Lower leg skin (tissue), 4 donors: ENCODE measurements around the gene SMG1. TPM values are rescaled to one million over a fixed set of nuclear protein-coding genes. Genes with fewer than 3 reads are reported as not detected.
"Not testable (repeated sequence)": the region's sequence is repeated elsewhere in the genome, so short reads cannot be mapped to it uniquely, and the experiment has no call there.

Experiments used
- DNase-seq, 2 donors: peaks; one replicate each; pipeline ENCODE4 v3.0.0-alpha.2; 2019; ENCODE audit warnings: low spot score in 2 of 2
- H3K4me3 ChIP-seq: fragments of 200-600 bp; sonication (generic); 2 replicates; pipeline ENCODE4 v1.5.1; 2017; ENCODE audit warnings: mild to moderate bottlenecking, low read depth; ENCODE audit not compliant: poor library complexity, severe bottlenecking
- CTCF ChIP-seq, 3 donors: fragments of 450-650 bp; IDR thresholded peaks; one replicate each; pipeline ENCODE4 v1.5.1; 2016; ENCODE audit warnings: antibody characterized with exemption in 3 of 3, mild to moderate bottlenecking in 3 of 3, moderate library complexity in 2 of 3
- POLR2A ChIP-seq, 2 donors: fragments of 450-650 bp; IDR thresholded peaks; one replicate each; pipeline ENCODE4 v1.6.1; 2016 to 2017; ENCODE audit warnings: antibody characterized with exemption in 2 of 2, mild to moderate bottlenecking in 1 of 2, moderate library complexity in 1 of 2
- WGBS, 2 donors: methylation state at CpG; one replicate each; pipeline ENCODE4 v1.1.5; 2018; 5-methylcytosine and 5-hydroxymethylcytosine counted together
- intact Hi-C: fragments of 100-400 bp; cut with DNase I; formaldehyde crosslinking; loops from one replicate; pipeline ENCODE4 v1.15.0; 2023; ENCODE audit warnings: low total_unique reads
- total RNA-seq, 4 donors: library from RNA; depleted of rRNA; stranded (reverse); fragments of >200 nt; gene quantifications; one replicate each; pipeline ENCODE4 v1.1.0, GENCODE V29; 2016

Gene SMG1
- total RNA-seq, 4 donors from 2014 or later, result 86.4 to 187 (median 105) TPM

GRCh38 chr16:18877734-18878133 lies 48.5 kb downstream of the SMG1 start:
- DNase-seq, H3K4me3 ChIP-seq, intact Hi-C loops: not testable (repeated sequence)
- 66 to 83% methylated on average over 4 of the region's 4 CpGs for WGBS, 2 donors

- WGBS, 2 donors, result 74 to 79% methylated on average over 4 of the region's 4 CpGs
- DNase-seq, H3K4me3 ChIP-seq, intact Hi-C loops: not testable (repeated sequence)
Observed at GRCh38 chr16:18877259-18877658, 48.9 kb downstream of the SMG1 start.

- WGBS, 2 donors, result 94 to 96% methylated on average over 5 of the region's 5 CpGs
- intact Hi-C loops, result not testable (repeated sequence)
Observed at GRCh38 chr16:18876301-18876700, 49.9 kb downstream of the SMG1 start.

GRCh38 chr16:18869043-18869771 lies 57.0 kb downstream of the SMG1 start:
- intact Hi-C loops, DNase-seq, H3K4me3 ChIP-seq: not testable (repeated sequence)
- WGBS, 2 donors, result 74 to 93% methylated on average over 2 of the region's 2 CpGs

More at GRCh38 chr16:18876301-18876700, 49.9 kb downstream of the SMG1 start:
- not testable (repeated sequence) for DNase-seq, H3K4me3 ChIP-seq

- 81 to 89% methylated on average over 2 of the region's 2 CpGs for WGBS, 2 donors
- H3K4me3 ChIP-seq, DNase-seq, intact Hi-C loops: not testable (repeated sequence)
Observed at GRCh38 chr16:18866277-18866823, 59.9 kb downstream of the SMG1 start.

GRCh38 chr16:18862891-18863290 lies 63.3 kb downstream of the SMG1 start:
- H3K4me3 ChIP-seq, DNase-seq, intact Hi-C loops: not testable (repeated sequence)

GRCh38 chr16:18855196-18855595 lies 71.0 kb downstream of the SMG1 start:
- intact Hi-C loops, result no loop called here

GRCh38 chr16:18853694-18854093 lies 72.5 kb downstream of the SMG1 start:
- intact Hi-C loops, result no loop called here

More at GRCh38 chr16:18855196-18855595, 71.0 kb downstream of the SMG1 start:
- DNase-seq, result no peak
- H3K4me3 ChIP-seq, result no peak overlapping the region
- TF ChIP-seq CTCF (IDR thresholded peaks at IDR 0.05), result no peak
- no peak for TF ChIP-seq POLR2A (IDR thresholded peaks at IDR 0.05)
- WGBS, 2 donors, result 83 to 100% methylated on average over 1 of the region's 1 CpG

GRCh38 chr16:18852647-18853046 lies 73.6 kb downstream of the SMG1 start:
- TF ChIP-seq CTCF (IDR thresholded peaks at IDR 0.05) (no peak), POLR2A (IDR thresholded peaks at IDR 0.05) (no peak)
- 88 to 100% methylated on average over 1 of the region's 1 CpG for WGBS, 2 donors

More at GRCh38 chr16:18853694-18854093, 72.5 kb downstream of the SMG1 start:
- no peak overlapping the region for H3K4me3 ChIP-seq
- no peak for TF ChIP-seq POLR2A (IDR thresholded peaks at IDR 0.05)
- no peak for DNase-seq

More at GRCh38 chr16:18852647-18853046, 73.6 kb downstream of the SMG1 start:
- intact Hi-C loops, result no loop called here
- no peak for DNase-seq
- no peak overlapping the region for H3K4me3 ChIP-seq
